GM19452 (cell line): ENCODE results near the gene ADTRP.
"Not testable (repeated sequence)": the region's sequence is repeated elsewhere in the genome, so short reads cannot be mapped to it uniquely, and the experiment has no call there.

Experiments used
- ATAC-seq: cut with Tn5 transposase; IDR thresholded peaks from one replicate; pipeline ENCODE4 v1.9.1; 2021; ENCODE audit not compliant: unreplicated experiment

ADTRP gene

GRCh38 chr6:11804135-11804534 is 25.5 kb upstream of the ADTRP start:
- ATAC-seq: no peak

GRCh38 chr6:11803591-11803971 is 25.0 kb upstream of the ADTRP start:
- ATAC-seq: no peak

- ATAC-seq: no peak
Measured at GRCh38 chr6:11802886-11803590, 24.4 kb upstream of the ADTRP start.

GRCh38 chr6:11800531-11800930 is 21.9 kb upstream of the ADTRP start:
- not testable (repeated sequence) for ATAC-seq

GRCh38 chr6:11798538-11798937 is 19.9 kb upstream of the ADTRP start:
- no peak for ATAC-seq

GRCh38 chr6:11798096-11798495 is 19.5 kb upstream of the ADTRP start:
- no peak for ATAC-seq

- no peak for ATAC-seq
Measured at GRCh38 chr6:11796829-11797228, 18.2 kb upstream of the ADTRP start.

- ATAC-seq: no peak
Measured at GRCh38 chr6:11795403-11795802, 16.8 kb upstream of the ADTRP start.

- ATAC-seq: no peak
Measured at GRCh38 chr6:11793277-11793676, 14.7 kb upstream of the ADTRP start.

- ATAC-seq: no peak
Measured at GRCh38 chr6:11791354-11792107, 12.9 kb upstream of the ADTRP start.

GRCh38 chr6:11789744-11790143 is 11.1 kb upstream of the ADTRP start:
- no peak for ATAC-seq

- no peak for ATAC-seq
Measured at GRCh38 chr6:11788043-11788442, 9.4 kb upstream of the ADTRP start.

GRCh38 chr6:11785774-11786579 is 7.4 kb upstream of the ADTRP start:
- peak; percentile 95 for ATAC-seq

GRCh38 chr6:11785415-11785773 is 6.8 kb upstream of the ADTRP start:
- ATAC-seq: peak; percentile 59

GRCh38 chr6:11784341-11784740 is 5.7 kb upstream of the ADTRP start:
- no peak for ATAC-seq

- ATAC-seq: no peak
Measured at GRCh38 chr6:11783524-11784064, 5.0 kb upstream of the ADTRP start.

- ATAC-seq: no peak
Measured at GRCh38 chr6:11782524-11782923, 3.9 kb upstream of the ADTRP start.

- ATAC-seq: no peak
Measured at GRCh38 chr6:11780097-11780428, 1.5 kb upstream of the ADTRP start.

GRCh38 chr6:11779329-11780096 is 910 bp upstream of the ADTRP start:
- ATAC-seq: no peak

- no peak for ATAC-seq
Measured at GRCh38 chr6:11778036-11778435, 567 bp downstream of the ADTRP start.
